GM15510 (cell line): ENCODE results near the gene PIM3.

ENCODE experiments used
- POLR2A ChIP-seq: IDR thresholded peaks from 3 replicates; pipeline ENCODE4 v1.6.1; 2011; ENCODE audit warnings: borderline replicate concordance; ENCODE audit not compliant: insufficient read length; ENCODE audit errors: extremely low read depth

The PIM3 gene

DNA sequence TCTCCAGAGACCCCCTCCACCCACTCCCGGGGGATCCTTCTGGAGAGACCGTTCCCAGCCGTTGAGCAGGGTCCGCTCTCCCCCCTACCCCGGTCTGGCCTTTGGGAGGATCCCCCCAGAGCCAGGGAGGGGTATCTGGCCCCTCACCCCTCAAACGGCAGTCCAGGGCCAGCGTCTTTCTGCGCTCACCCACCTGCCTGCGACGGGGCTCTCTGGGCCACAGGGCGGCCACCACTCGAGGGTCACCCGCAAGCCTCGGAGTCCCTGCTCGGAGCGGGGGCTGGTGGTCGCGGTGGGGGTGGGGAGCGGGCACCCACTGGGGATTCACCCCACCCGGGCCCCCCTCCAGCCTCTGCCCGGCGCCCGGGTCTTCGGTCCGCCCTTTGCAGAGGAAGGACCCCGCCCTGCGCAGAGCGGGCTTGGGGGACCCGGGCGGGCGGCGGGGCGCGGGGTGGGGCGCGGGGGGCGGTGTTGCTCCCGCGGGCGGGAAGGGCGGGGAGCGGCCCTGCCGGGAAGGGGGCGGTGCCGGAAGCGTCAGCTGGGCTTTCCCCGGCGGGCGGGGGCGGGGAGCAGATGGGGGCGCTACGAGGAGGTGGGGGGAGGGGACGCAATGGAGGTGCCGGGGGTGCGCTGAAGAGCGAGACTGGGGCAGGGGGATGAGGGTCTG is 25.5 kb upstream of the PIM3 start:
- TF ChIP-seq POLR2A: no peak

DNA sequence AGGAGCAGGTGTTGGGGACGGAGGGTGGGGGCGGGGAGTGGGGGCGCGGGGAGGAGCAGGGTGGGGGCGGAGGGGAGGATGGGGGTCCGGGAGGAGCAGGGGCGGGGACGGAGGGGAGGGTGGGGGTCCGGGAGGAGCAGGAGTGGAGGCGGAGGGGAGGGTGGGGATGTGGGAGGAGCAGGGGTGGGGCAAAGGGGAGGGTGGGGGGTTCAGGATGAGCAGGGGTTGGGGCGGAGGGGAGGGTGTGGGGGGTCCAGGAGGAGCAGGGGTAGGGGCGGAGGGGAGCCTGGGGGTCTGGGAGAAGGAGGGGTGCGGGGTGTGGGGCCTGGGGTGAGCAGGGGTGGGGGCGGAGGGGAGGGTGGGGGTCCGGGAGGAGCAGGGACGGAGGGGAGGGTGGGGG is 25.0 kb upstream of the PIM3 start:
- TF ChIP-seq POLR2A: no peak

DNA sequence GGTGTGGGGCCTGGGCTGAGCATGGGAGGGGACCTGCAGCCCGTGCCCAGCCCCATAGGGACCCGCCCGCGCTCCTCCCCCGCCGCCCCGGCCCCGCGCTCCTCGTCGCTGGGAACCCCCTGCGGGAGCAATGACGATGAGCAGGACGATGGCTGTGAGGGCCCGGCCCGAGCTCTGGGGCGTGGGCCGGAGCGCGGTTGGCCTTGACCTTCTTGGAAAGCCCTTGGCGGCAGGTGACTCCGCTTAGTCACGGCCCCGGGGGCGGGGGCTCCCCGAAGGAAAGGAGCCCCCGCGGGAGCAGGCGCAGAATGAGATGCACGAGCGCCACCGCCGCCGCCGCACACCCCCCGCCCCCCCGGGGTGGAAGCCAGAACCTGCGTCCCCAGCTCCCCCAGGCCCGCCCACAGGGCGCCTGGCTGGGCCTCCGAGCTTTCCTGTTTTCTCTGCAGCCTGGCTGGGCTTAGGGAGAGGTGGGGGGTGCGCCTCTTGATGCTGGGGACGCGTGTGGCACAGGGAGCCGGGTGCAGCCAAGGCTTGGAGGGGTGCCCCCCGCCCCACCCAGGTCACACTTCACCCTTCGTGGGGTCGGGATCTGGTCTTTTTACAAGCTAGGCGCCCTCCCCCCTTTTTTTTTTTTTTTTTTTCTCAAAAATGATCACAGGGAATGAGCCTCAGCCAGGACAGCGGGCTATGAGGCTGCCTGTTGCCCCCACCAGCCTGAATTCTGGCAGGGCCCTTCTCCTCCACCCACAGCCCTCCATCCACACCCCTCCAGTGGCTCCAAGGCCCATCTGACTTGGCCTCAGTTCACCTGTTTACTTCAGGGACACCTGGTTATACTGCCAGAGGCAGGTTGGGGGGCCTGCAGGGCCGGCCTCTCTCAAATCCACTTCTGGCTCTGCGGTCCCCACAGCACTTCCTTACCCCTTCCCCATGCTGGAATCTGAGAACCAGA is 24.3 kb upstream of the PIM3 start:
- TF ChIP-seq POLR2A: peak; percentile 46

DNA sequence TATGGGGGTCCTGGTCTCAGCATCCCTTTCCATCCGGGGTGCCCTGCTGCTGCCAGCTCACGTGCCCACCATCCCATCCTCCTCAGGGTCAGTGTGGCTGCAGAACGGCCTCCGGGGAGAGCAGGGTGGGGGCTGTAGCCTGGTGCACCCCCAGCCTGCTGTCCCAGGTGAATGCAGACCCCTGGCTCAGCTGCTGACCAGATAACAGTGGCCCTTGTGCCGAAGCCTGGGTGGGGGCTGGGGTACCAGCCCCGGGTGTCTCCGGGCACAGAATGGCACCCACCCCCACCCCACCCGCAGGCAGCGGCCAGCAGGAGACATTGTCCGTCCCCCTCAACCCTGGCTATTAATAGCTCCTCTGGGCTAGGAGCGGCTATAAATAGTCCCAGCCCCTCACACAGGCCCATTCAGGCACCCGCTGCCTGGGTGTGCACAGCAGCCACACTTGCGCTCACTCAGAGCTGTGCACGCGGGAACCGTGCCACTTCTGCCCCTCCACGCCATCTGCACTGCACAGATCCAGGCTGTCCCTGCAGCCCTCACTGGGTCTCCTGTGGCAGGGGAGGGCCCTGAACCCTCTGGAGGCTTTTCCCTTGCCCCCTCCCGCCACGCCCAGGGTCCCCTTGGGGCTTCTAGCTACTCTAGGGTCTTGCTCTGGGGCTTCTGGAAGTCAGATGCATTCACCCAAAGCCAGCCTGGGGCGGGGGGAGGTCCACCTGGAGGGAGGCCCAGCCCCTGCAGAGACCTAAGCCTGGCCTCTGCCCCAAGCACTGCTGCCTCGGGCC is 23.4 kb upstream of the PIM3 start:
- no peak for TF ChIP-seq POLR2A

DNA sequence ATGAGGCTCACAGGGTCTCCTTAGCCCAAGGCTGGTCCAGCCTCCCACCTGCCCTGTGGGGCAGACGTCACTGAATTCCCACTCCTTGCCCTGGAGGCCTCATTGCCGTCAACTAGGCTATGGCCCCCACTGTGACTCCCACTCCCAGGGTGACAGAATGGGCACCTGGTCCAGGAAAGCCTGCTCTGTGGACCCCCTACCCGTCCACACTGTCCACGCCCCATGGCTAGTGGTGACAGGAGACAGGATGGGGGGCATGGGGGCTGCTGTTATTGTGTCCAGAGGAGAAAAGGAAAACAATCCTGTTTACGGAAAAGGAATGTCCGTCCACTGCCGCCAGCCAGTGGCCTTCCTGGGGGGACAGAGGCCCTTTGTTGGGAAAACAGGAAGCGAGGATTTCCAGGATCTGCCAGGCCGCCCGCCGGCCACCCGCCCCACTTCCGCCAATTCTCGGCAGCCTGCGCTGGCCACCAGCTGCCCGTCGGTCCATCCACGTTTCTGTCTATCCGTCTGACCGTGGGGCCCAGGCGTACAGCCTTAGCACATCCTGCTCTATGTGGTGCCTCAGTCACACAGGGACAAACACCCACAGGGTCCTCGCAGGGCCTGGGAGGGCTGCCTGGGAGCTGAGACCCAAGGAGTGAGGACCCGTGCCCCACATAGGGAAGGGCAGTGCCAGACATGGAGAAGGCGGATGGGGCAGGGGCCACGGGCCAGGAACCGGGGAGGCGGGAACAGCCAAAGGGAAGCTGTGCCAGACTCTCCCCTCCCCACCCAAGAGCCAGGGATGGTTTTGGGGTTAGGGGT is 22.6 kb upstream of the PIM3 start:
- TF ChIP-seq POLR2A: no peak

DNA sequence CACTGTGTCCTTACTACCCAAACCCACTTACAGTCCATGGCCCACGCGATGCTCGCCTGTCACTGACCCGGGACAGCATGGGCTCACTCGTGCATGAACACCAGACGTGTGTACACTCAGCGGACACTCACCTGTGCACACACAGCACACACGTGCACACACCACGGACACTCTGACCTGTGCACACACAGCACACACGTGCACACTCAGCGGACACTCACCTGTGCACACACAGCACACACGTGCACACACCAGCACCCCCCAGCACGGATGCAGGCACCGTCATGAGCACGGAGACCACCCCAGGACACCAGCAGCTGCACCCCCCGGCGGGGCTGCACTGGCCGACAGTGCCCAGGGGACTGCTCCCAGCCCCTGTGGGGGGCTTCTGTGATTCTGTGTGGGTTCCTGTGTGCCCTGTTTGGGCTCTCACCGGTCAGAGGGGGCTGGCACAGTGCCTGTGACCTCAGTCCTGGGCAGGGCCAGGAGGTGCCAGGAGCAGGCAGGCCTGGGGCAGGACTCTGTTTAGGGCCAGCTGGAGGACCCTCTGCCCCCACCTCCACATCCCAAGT is 21.9 kb upstream of the PIM3 start:
- no peak for TF ChIP-seq POLR2A

DNA sequence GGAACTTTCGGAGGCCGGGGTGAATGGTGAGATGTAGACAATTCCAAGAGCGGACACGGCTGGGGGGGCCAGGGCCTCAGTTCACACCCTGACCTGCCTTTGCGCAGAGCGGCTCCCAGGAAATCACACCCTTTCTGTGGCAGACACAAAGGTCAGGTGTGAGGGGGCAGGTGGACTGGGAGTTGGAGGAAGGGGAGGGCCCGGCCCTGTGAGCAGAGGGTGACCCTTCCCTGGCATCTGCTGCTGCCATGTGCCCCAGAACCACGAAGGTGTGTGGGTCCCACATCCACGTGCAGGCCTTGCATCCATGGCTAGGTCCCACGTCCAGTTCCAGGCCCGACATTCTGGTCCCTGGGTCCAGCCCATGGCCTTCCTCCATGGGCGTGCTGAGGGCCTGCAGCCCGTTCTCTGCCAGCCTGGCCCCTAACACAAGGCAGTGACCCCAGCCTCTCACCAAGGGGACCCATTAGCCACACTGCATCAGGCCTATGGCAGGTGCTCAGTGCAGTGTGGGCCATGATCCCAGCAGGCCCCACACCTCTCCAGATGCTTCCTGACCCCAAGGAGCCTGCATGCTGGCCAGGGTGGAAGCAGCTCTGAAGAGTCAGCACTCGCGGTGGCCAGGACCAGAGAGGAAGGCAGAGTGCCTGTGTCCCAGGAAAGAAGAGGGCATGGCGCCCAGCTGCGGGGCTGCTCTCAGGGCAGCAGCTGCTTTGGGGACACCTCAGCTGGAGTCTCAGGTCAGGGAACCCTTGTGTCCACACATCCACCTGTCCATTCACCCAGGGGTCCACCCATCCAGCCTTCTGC is 18.9 kb upstream of the PIM3 start:
- TF ChIP-seq POLR2A: no peak

DNA sequence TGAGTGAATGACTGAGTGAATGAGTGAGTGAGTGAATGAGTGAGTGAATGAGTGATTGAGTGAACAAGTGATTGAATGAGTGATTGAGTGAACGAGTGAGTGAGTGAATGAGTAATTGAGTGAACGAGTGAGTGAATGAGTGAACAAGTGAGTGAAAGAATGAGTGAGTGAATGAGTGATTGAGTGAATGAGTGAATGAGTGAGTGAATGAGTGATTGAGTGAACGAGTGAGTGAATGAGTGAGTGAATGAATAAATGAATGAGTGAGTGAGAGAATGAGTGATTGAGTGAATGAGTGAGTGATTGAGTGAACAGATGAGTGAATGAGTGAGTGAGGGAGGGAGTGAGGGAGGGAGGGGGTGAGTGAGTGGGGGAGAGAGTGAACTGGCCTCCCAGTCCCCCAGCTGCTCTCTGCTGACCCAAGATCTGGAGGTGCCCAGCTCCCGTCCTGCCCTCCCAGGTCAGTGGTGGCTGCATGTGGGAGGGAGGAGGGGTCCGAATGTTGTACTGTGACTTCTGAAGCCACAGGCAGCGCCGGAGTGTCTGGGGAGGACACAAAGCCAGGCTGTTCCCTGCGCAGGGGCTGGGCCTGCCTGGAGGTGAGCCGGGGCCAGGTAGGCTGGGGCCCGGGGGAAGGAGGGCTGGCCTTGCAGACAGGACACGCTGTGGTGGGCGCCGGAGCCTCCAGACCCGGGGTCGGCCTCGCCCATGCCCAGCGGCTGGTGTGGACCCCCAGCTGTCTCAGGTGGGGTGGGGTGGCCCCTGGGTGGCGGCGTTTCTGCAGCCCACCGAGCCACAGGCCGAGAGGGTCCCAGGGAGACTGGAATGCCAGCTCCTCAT is 17.8 kb upstream of the PIM3 start:
- TF ChIP-seq POLR2A: no peak

DNA sequence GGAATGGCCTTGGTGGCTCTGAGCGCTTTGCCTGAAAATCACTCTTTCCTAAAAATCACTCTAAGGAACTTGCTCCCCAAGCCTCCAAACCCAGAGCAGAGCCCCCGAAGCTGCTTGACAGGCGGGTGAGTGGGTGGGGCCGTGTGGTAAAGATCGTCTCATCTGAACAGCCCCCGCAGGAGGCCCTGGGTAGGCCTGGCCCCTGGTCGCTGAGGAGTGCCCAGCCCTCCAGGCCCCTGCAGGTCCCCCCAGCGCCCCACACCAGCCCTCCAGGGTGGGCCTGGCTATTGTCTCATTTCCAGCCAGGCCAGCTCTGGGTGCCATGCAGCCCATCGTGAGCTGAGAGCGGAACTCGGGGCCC is 17.2 kb upstream of the PIM3 start:
- TF ChIP-seq POLR2A: no peak

DNA sequence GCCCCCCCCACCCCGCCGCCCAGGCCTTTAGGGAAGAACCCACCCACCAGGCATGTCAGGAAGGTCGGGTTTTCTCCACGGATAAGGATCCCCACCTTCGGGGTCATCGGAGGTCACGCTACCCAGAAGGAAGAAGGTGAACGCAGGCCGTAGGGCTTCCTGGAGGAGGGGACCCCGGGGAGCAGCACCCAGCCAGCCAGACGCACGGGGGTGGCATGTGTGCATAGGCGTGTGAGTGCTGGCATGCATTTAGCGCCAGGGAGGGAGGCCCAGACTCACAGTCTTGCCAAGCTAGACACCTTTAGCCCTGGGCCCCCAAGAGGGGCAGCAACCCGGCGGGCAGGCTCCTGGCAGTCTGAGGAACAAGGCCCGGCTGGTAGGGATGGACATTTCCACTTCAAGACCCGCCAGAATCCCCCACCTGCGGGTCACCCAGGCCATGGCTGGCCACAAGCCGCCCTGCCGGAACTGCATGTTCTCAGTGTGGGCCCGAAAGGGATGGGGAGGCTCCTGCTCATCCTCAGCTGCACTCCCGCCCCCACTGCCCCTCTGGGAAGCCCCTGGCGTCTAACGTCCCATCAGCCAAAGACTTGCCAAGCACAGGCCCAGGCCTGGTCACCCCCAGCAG is 16.7 kb upstream of the PIM3 start:
- TF ChIP-seq POLR2A: no peak

DNA sequence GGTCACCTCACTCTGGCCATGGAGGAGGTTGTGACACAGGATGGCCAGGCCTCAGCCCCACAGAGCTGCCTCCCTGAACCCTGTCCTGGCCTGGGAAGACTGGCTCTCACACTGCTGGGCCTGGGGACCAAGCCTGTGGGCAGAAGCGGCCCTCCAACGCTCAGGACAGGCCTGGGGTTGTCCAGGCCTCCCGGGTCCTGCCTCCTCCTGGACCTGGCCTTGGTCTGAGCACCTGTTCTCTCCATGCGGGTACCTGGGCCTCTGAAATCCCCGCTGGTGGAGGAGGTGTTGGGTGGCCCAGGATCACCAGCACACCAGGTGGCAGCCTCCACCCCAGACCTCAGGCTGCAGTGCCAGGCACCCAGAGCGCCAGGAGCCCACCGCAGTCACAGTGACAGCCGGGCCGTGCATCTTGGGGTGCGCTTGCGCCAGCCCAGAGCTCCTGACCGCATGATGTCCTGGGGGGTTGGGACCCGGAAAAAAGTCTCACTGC is 16.1 kb upstream of the PIM3 start:
- TF ChIP-seq POLR2A: no peak

DNA sequence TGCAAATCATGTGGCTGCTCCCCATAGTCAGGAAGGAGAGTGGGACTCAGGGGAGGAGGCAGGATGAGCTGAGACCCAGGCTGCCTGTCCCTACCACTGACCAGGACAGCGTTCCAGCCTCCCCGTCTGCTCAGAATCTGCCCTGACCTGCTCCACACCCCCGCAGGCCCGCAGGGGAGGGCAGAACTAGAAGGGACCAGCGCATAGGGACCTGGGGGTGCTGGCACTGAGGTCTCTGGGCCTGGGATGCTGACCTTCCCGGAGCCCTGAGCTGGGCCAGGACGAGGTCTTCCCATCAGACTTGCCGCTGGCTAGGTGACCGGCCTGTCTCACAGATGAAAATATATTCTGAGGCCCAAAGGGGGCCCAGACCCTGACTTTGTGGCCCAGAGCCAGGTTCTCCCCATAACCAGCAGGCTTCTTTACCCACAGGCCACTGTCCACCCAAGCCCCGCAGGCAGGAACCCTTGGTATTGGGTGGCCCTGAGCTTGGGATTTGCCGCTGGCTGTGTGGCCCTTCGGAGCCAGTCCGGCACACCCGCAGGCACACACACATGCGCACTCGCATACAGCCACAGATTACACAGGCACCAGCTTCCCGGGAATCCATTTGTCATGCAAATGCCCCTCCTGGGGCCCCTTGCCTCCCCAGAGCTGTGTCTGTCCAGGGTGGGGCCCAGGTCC is 13.8 kb upstream of the PIM3 start:
- TF ChIP-seq POLR2A: no peak

DNA sequence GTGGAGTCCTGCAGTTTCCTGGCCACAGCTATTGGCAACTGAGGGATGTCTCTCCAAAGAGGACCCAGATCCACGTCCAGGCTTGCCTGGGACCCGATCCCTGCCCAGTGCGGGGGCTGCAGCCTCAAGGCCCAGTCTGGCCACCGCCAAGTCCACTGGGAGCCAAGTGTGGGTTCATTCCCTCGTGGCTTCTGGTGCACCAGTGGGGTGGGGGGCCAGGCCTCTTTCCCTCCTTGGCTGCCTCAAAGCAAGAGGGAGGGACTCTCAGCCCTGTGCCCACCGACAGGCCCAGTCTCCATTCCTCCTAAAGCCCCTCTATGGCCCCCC is 13.3 kb upstream of the PIM3 start:
- TF ChIP-seq POLR2A: no peak
